ENCODE data around the gene GNG7.
"Not testable (repeated sequence)": the region's sequence is repeated elsewhere in the genome, so short reads cannot be mapped to it uniquely, and the experiment has no call there.

DNA sequence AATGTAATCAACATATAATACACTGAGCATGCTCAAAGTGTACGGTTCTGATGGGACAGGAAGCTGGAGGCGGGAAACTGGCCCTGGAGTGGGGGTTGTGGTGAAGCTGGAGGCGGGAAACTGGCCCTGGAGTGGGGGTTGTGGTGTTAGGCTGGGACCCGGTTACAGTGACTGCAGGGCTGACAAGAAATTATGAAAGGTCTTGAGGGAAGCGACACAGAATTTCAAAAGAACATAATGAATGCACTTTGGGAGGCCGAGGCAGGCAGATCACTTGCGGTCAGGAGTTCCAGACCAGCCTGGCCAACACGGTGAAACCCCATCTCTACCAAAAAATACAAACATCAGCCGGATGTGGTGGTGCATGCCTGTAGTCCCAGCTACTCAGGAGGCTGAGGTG, 164.9 kb downstream of the GNG7 start:
- TF ChIP-seq, protein P1, sequence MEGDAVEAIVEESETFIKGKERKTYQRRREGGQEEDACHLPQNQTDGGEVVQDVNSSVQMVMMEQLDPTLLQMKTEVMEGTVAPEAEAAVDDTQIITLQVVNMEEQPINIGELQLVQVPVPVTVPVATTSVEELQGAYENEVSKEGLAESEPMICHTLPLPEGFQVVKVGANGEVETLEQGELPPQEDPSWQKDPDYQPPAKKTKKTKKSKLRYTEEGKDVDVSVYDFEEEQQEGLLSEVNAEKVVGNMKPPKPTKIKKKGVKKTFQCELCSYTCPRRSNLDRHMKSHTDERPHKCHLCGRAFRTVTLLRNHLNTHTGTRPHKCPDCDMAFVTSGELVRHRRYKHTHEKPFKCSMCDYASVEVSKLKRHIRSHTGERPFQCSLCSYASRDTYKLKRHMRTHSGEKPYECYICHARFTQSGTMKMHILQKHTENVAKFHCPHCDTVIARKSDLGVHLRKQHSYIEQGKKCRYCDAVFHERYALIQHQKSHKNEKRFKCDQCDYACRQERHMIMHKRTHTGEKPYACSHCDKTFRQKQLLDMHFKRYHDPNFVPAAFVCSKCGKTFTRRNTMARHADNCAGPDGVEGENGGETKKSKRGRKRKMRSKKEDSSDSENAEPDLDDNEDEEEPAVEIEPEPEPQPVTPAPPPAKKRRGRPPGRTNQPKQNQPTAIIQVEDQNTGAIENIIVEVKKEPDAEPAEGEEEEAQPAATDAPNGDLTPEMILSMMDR (conservative IDR thresholded peaks at IDR 0.05; ENCODE audit: low read depth, low read length) = not testable (repeated sequence)
- not testable (repeated sequence) for TF ChIP-seq EZH2 (IDR thresholded peaks at IDR 0.05; ENCODE audit: low read length, unreplicated experiment); EZH2phosphoT487 (IDR thresholded peaks at IDR 0.05; ENCODE audit: borderline replicate concordance, low read length)
